ENCODE measurements around the gene DOK1. TPM values are rescaled to one million over a fixed set of nuclear protein-coding genes. Genes with fewer than 3 reads are reported as not detected.
"Not testable (repeated sequence)": the region's sequence is repeated elsewhere in the genome, so short reads cannot be mapped to it uniquely, and the experiment has no call there.

Gene DOK1
- polyA plus RNA-seq, 12 donors, result 4.7 to 28.7 (median 6.0) TPM; not detected in 1

DNA sequence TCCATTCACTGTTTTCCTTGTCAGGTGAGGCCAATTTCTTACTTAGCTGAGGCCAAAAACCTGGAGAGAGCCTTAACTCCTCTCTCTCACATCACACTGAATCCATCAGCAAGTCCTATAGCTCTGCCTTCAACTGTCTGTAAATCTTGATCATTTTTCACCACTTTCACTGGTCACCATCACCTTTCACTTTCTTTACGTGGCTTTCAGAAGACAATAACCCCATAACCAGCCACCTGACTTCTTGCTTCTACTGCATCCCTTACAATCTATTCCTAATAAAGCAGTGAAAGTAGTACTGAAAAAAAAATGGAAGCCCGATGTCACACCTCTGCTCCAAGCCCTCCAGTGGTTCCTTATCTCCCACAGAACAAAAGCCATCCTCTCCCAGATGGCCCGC, 8.5 kb upstream of the DOK1 start:
- DNase-seq, result no peak

GRCh38 chr2:74548285-74548899, 6.1 kb upstream of the DOK1 start:
- DNase-seq, result peak; percentile 47

- peak; percentile 60 for DNase-seq
Observed at GRCh38 chr2:74548900-74549826, 5.4 kb upstream of the DOK1 start.

DNA sequence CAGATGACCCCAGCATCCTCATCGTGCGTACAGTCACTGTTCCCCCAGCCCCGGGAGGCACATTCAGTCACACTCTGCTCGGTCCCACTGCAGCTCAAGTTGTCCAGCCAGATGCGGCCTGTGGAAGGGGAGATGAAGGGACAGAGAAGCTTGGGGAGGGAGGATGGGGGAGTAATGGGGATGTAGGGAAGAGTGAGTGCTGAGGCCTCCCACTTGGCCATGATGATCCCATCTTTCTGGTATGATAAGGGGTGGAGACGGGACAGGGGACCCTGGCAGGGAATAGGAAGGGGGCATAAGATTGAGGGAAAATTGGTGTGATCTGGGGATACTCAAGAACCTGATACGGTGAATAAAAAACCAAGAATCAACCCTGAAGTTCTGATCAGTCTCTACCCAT, 4.3 kb upstream of the DOK1 start:
- DNase-seq, result no peak

- no peak for DNase-seq
Observed at GRCh38 chr2:74551530-74551929, 3.0 kb upstream of the DOK1 start.

GRCh38 chr2:74551942-74552913, 2.3 kb upstream of the DOK1 start:
- DNase-seq, result no peak

- DNase-seq, result no peak
Observed at GRCh38 chr2:74552914-74553811, 1.4 kb upstream of the DOK1 start.

- peak; percentile 34 for DNase-seq
Observed at GRCh38 chr2:74554820-74555531, 456 bp downstream of the DOK1 start.

GRCh38 chr2:74555610-74556103, 1.1 kb downstream of the DOK1 start:
- DNase-seq, result no peak

- no peak for DNase-seq
Observed at GRCh38 chr2:74556159-74556558, 1.6 kb downstream of the DOK1 start.

GRCh38 chr2:74556831-74557370, 2.4 kb downstream of the DOK1 start:
- no peak for DNase-seq

GRCh38 chr2:74558284-74559230, 4.0 kb downstream of the DOK1 start:
- no peak for DNase-seq

DNA sequence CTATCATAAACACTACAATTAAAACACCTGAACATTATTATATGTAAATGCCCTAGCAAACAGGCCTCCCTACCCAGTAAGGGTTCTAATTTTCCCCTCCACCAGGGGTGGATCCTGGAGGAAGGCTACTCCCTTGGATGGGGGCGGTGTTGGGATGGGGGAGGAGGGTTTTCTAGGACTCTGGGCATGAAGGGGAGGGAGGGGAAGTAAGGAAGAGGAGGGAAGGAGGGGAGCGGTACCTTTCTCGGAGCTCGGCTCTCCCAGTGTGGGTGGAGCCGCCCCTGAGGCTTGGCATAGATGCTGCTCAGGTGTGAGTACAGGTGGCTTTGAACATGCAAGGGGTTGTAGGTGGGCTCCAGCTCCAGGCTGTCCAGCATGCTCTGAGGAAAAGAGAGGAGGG, 5.4 kb downstream of the DOK1 start:
- no peak for DNase-seq

DNA sequence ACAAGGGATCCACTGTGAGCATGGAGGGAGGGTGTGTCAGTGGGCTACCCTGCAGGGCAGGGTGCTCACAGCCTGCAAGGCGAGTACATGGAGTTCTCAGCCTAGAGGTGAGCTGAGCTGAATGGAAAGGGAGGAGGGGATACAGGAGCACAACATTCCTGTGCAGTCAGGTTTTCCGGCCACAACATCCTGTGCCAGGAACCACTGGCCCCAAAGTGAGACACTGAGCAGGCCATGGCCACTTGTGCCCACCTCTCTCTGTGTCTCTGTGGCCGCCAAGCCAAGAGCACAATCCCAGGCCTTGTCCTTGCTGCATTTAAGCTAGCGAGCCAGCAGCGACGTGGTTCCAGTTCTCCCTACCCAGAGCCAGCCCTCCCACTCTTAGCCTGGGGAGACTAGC, 6.1 kb downstream of the DOK1 start:
- no peak for DNase-seq

DNA sequence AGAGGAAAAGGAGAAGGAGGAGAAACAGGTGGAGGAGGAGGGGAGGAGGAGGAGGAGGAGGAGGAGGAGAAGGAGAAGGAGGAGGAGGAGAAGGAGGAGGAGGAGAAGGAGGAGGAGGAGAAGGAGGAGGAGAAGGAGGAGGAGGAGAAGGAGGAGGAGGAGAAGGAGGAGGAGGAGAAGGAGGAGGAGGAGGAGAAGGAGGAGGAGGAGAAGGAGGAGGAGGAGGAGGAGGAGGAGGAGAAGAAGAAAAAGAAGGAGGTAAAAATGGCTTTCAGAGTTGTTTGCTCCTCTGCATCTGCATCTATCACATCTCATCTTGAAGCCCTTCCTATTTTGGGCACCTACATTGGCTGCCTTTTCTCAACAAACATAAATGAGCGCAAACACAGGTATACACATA, 6.5 kb downstream of the DOK1 start:
- not testable (repeated sequence) for DNase-seq

DNA sequence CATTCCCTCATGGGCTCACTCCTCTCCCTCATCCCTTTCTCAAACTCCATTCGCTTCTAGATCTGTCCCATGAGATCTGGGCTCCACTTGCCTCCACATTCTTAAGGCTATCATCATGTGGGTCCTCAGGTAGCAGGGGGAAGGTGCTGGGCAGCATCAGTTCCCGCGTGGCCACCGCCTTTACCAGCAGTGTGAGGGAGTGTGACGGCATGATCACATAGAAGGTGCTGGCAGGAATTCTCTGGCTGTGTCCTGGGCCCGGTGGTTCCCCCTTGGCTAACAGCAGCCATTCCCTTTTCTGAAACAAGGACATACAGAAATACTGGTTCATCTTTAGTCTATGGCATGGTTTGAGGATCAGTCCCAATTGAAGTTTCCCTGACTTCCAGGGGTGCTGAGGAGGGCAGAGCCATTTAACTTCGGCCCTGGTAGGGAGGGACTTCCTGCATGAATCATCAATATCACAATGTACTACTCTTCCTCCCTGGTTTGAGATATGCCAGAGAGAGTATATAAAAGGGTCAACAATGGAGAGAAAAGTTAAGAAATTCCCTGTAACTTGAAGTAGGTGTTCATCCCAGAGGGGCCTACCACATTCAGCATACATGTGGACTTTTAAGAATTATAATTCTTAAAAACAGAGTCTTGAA, 7.7 kb downstream of the DOK1 start:
- no peak for DNase-seq

GRCh38 chr2:74564222-74564621, 9.7 kb downstream of the DOK1 start:
- DNase-seq, result no peak
